HG03039 (cell line): ENCODE data around the gene STBD1.
"Not testable (repeated sequence)": the region's sequence is repeated elsewhere in the genome, so short reads cannot be mapped to it uniquely, and the experiment has no call there.

Experiments
- ATAC-seq: cut with Tn5 transposase; IDR thresholded peaks from one replicate; pipeline ENCODE4 v1.9.1; 2021; ENCODE audit warnings: mild to moderate bottlenecking, moderate library complexity; ENCODE audit not compliant: unreplicated experiment

The STBD1 gene

GRCh38 chr4:76305971-76306881 lies at the start of gene STBD1:
Gene STBD1, plus strand, starts transcription at chr4:76306733. Its CDS starts 37 bp downstream, at chr4:76306770.
- no peak for ATAC-seq

GRCh38 chr4:76256968-76257367 lies 49.6 kb upstream of the STBD1 start:
- ATAC-seq = no peak

GRCh38 chr4:76257824-76258223 lies 48.7 kb upstream of the STBD1 start:
- ATAC-seq = no peak

- ATAC-seq = no peak
Observed at GRCh38 chr4:76260571-76260970, 46.0 kb upstream of the STBD1 start.

GRCh38 chr4:76265631-76266218 lies 40.8 kb upstream of the STBD1 start:
- no peak for ATAC-seq

- no peak for ATAC-seq
Observed at GRCh38 chr4:76266627-76267026, 39.9 kb upstream of the STBD1 start.

GRCh38 chr4:76267811-76268210 lies 38.7 kb upstream of the STBD1 start:
- ATAC-seq = no peak

GRCh38 chr4:76270244-76271175 lies 36.0 kb upstream of the STBD1 start:
- no peak for ATAC-seq

GRCh38 chr4:76271248-76271647 lies 35.3 kb upstream of the STBD1 start:
- ATAC-seq = no peak

GRCh38 chr4:76272073-76272472 lies 34.5 kb upstream of the STBD1 start:
- no peak for ATAC-seq

- no peak for ATAC-seq
Observed at GRCh38 chr4:76272582-76272981, 34.0 kb upstream of the STBD1 start.

GRCh38 chr4:76272999-76273398 lies 33.5 kb upstream of the STBD1 start:
- ATAC-seq = no peak

GRCh38 chr4:76275486-76276124 lies 30.9 kb upstream of the STBD1 start:
- ATAC-seq = no peak

- ATAC-seq = no peak
Observed at GRCh38 chr4:76276813-76277212, 29.7 kb upstream of the STBD1 start.

GRCh38 chr4:76277667-76278066 lies 28.9 kb upstream of the STBD1 start:
- no peak for ATAC-seq

GRCh38 chr4:76278583-76278982 lies 27.9 kb upstream of the STBD1 start:
- no peak for ATAC-seq

- no peak for ATAC-seq
Observed at GRCh38 chr4:76279462-76279861, 27.1 kb upstream of the STBD1 start.

GRCh38 chr4:76280488-76281441 lies 25.8 kb upstream of the STBD1 start:
- no peak for ATAC-seq

GRCh38 chr4:76281594-76281993 lies 24.9 kb upstream of the STBD1 start:
- not testable (repeated sequence) for ATAC-seq
